PC-9 (cell line): Measurements from ENCODE around the gene INTS7.

Experiments used
- CTCF ChIP-seq: fragments of 200-600 bp; sonication (generic); conservative IDR thresholded peaks from 2 replicates; pipeline ENCODE4 v1.6.1; 2017; ENCODE audit warnings: mixed run types, antibody characterized with exemption, mild to moderate bottlenecking, moderate library complexity
- EZH2 ChIP-seq: fragments of 200-600 bp; sonication (generic); IDR thresholded peaks from 2 replicates; pipeline ENCODE4 v1.8.0; 2017; ENCODE audit warnings: antibody characterized with exemption, low read depth

DNA sequence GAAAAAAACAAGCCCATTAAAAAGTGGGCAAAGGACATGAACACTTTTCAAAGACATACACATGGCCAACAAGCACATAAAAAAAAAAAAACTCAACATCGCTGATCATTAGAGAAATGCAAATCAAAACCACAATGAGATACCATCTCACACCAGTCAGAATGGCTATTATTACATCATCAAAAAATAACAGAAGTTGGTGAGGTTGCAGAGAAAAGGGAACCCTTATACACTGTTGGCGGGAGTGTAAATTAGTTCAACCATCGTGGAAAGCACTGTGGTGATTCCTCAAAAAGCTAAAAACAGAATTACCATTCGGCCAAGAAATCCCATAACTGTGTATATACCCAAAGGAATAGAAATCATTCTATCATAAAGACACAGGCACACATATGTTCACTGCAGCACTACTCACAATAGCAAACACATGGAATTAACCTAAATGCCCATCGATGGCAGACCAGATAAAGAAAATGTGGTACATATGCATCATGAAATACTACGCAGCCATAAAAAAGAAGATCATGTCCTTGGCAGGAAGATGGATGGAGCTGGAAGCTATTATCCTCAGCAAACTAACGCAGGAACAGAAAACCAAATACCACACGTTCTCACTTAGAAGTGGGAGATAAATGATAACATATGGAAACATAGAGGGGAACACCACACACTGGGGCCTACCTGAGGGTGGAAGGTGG, 70.1 kb downstream of the INTS7 start:
- TF ChIP-seq EZH2 (no peak), CTCF (no peak)
